ENCODE results near the gene HPX.
A peak's percentile ranks its signal among the peaks of the same experiment; 100 is the strongest.
"Not testable (repeated sequence)": the region's sequence is repeated elsewhere in the genome, so short reads cannot be mapped to it uniquely, and the experiment has no call there.

HPX gene

GRCh38 chr11:6415797-6416196 lies 25.0 kb downstream of the HPX start:
- no peak for DNase-seq (ENCODE audit: low read depth, low spot score)

- DNase-seq (ENCODE audit: low read depth, low spot score) = no peak
Measured at GRCh38 chr11:6414874-6415328, 25.9 kb downstream of the HPX start.

- DNase-seq (ENCODE audit: low read depth, low spot score) = no peak
Measured at GRCh38 chr11:6413791-6414201, 27.0 kb downstream of the HPX start.

GRCh38 chr11:6411594-6412031 lies 29.2 kb downstream of the HPX start:
- DNase-seq (ENCODE audit: low read depth, low spot score) = no peak

- DNase-seq (ENCODE audit: low read depth, low spot score) = no peak
Measured at GRCh38 chr11:6410695-6411430, 29.9 kb downstream of the HPX start.

- DNase-seq (ENCODE audit: low read depth, low spot score) = no peak
Measured at GRCh38 chr11:6406370-6406769, 34.4 kb downstream of the HPX start.

GRCh38 chr11:6405846-6406245 lies 34.9 kb downstream of the HPX start:
- no peak for DNase-seq (ENCODE audit: low read depth, low spot score)

GRCh38 chr11:6405052-6405667 lies 35.6 kb downstream of the HPX start:
- peak; percentile 79 for DNase-seq (ENCODE audit: low read depth, low spot score)

GRCh38 chr11:6404342-6405051 lies 36.3 kb downstream of the HPX start:
- no peak for DNase-seq (ENCODE audit: low read depth, low spot score)

GRCh38 chr11:6403539-6403938 lies 37.2 kb downstream of the HPX start:
- no peak for DNase-seq (ENCODE audit: low read depth, low spot score)

GRCh38 chr11:6402561-6402981 lies 38.2 kb downstream of the HPX start:
- DNase-seq (ENCODE audit: low read depth, low spot score) = no peak

- no peak for DNase-seq (ENCODE audit: low read depth, low spot score)
Measured at GRCh38 chr11:6402061-6402470, 38.7 kb downstream of the HPX start.

- DNase-seq (ENCODE audit: low read depth, low spot score) = no peak
Measured at GRCh38 chr11:6401464-6401863, 39.3 kb downstream of the HPX start.

- DNase-seq (ENCODE audit: low read depth, low spot score) = no peak
Measured at GRCh38 chr11:6400431-6401345, 40.1 kb downstream of the HPX start.

- DNase-seq (ENCODE audit: low read depth, low spot score) = peak; percentile 51
Measured at GRCh38 chr11:6397636-6398035, 43.2 kb downstream of the HPX start.

- no peak for DNase-seq (ENCODE audit: low read depth, low spot score)
Measured at GRCh38 chr11:6397156-6397555, 43.6 kb downstream of the HPX start.

- DNase-seq (ENCODE audit: low read depth, low spot score) = no peak
Measured at GRCh38 chr11:6395470-6396060, 45.2 kb downstream of the HPX start.

GRCh38 chr11:6393989-6394670 lies 46.7 kb downstream of the HPX start:
- DNase-seq (ENCODE audit: low read depth, low spot score) = no peak

GRCh38 chr11:6392251-6392650 lies 48.5 kb downstream of the HPX start:
- not testable (repeated sequence) for DNase-seq (ENCODE audit: low read depth, low spot score)

- DNase-seq (ENCODE audit: low read depth, low spot score) = no peak
Measured at GRCh38 chr11:6391537-6392134, 49.2 kb downstream of the HPX start.

Data from astrocyte of the hippocampus (primary cell).